Pancreas (tissue), 10 donors: ENCODE data around the gene TWF2. TPM values are rescaled to one million over a fixed set of nuclear protein-coding genes. Genes with fewer than 3 reads are reported as not detected.

ENCODE experiments used
- ATAC-seq, 4 donors: fragments of 200-7000 bp; cut with Tn5 transposase; one replicate each; pipeline versions ENCODE4 v1.8.0 to v1.9.1; 2020; ENCODE audit warnings: mild to moderate bottlenecking in 4 of 4, moderate library complexity in 4 of 4
- DNase-seq, 6 donors: peaks; one replicate each; pipeline ENCODE4 v3.0.0-alpha.2; 2020
- FAIRE-seq: peaks from 2 replicates; lab custom pipeline; 2012; peaks lifted over from hg19 to GRCh38; lab: Jason Lieb, UNC
- H3K27ac ChIP-seq, 4 donors: fragments of 200-600 bp; sonication (generic); 1 replicate in 3 of 4; 2 replicates in 1 of 4; pipeline versions ENCODE4 v1.5.0 to v1.8.0; 2020
- H3K27me3 ChIP-seq, 4 donors: fragments of 200-600 bp; one replicate each; pipeline ENCODE4 v1.8.0; 2021
- H3K36me3 ChIP-seq, 3 donors: fragments of 200-600 bp; sonication (generic) in 1 of 3; one replicate each; pipeline versions ENCODE4 v1.5.0 to v1.8.0; 2020 to 2021
- H3K4me1 ChIP-seq, 3 donors: fragments of 200-600 bp; one replicate each; pipeline ENCODE4 v1.8.0; 2021
- H3K4me3 ChIP-seq, 4 donors: fragments of 200-600 bp; sonication (generic) in 2 of 4; one replicate each; pipeline versions ENCODE4 v1.5.0 to v1.8.0; 2020 to 2021
- H3K9me3 ChIP-seq, 4 donors: fragments of 200-600 bp; one replicate each; pipeline ENCODE4 v1.8.0; 2021
- WGBS, 2 donors: extraction: QIAGEN DNeasy Blood & Tissue Kit; methylation state at CpG; one replicate each; pipeline ENCODE4 v1.1.7; 2013; 5-methylcytosine and 5-hydroxymethylcytosine counted together
- intact Hi-C, 3 donors: fragments of 100-400 bp; cut with DNase I; formaldehyde crosslinking; loops; one replicate each; pipeline versions ENCODE4 v1.11.1 to v1.14.2; 2022
- polyA plus RNA-seq, 2 donors: library from polyadenylated mRNA; stranded (reverse); fragments of 200-250 nt; gene quantifications; one replicate each; pipeline ENCODE4 v1.2.3, GENCODE V29; 2013
- total RNA-seq, 6 donors: library from RNA; stranded (reverse); fragmentation: NEBNext Ultra II Directional in 4 of 6; extraction: Animal tissue kit (Norgen Biotek cat#: 25700) in 4 of 6; gene quantifications; one replicate each; pipeline versions ENCODE4 v1.2.1 to v1.2.4, GENCODE V29; 2021 to 2023
- TF ChIP-seq, protein P1 (sequence below), 4 donors: fragments of 200-600 bp; sonication (generic) in 3 of 4; IDR thresholded peaks; one replicate each; pipeline versions ENCODE4 v1.5.0 to v1.8.0; 2021; ENCODE audit warnings: antibody characterized with exemption in 4 of 4
- donor health status: healthy with polysubstance abuse.
- donor health status: DM: no; HTN: no; CAD: no; lungs with moderate emphysema.
- donor health status: DM: no; HTN: no; CAD: no.
- donor health status: control.
- donor health status: control.
- donor health status: Bipolar disorder and iron deficiency.
- donor health status: DM: yes; HTN: yes; CAD: no.
- donor health status: DM: no; HTN: no; CAD: no.
- donor health status: DM: no; HTN: no; CAD: no.
- donor health status: DM: yes; HTN: yes; CAD: no.

TWF2 gene
- total and polyA plus RNA-seq, 8 donors: 8.9 to 26.8 (median 12.3) TPM

DNA sequence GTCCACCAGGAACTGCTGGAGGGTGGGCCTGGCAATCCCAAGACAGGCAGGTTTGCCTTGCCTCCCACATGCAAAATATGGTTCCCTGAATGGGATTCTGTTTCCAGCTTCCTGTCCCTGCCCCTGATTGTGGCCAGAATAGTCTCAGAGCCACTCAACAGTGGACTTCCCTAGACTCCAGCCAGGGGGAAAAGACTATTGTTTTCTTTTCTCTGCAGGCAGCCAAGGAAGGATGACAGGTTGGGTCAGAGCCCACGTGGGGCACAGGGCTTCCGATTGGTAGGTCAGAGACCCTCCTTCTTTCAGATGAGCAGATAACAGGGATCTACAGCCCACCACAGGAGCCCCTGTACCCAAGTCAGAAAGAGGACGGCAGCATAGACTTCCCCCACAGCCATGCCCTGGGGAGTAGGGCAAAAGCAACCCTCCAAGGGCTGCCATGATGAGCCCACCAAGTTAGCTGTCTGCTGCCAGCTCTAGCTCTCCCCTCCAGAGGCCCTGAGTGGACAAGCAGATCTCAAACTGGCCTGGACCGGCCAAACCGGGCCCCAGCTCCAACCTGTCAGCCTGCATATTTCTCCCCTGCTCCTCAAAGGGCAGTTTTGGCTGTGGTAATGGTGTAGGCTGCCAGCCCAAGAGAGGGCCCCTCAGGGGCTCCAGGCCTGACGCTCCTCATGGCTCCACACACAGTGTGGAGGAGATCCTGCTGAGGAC, 19.9 kb downstream of the TWF2 start:
- WGBS, 2 donors: 61 to 66% methylated on average over 6 of the region's 6 CpGs
- Histone ChIP-seq H3K9me3 (no peaks in the 10 kb centered on the region), H3K27ac (peak overlapping the region in 2 of 4 donors; percentile 41 to 52), H3K4me1 (peaks cover 13 to 16% (median 15%) of the 10 kb centered on the region in 3 donors), H3K36me3 (peaks cover 0 to 8% (median 5%) of the 10 kb centered on the region in 3 donors), H3K4me3 (no peak overlapping the region), H3K27me3 (no peaks in the 10 kb centered on the region)
- TF ChIP-seq, protein P1, sequence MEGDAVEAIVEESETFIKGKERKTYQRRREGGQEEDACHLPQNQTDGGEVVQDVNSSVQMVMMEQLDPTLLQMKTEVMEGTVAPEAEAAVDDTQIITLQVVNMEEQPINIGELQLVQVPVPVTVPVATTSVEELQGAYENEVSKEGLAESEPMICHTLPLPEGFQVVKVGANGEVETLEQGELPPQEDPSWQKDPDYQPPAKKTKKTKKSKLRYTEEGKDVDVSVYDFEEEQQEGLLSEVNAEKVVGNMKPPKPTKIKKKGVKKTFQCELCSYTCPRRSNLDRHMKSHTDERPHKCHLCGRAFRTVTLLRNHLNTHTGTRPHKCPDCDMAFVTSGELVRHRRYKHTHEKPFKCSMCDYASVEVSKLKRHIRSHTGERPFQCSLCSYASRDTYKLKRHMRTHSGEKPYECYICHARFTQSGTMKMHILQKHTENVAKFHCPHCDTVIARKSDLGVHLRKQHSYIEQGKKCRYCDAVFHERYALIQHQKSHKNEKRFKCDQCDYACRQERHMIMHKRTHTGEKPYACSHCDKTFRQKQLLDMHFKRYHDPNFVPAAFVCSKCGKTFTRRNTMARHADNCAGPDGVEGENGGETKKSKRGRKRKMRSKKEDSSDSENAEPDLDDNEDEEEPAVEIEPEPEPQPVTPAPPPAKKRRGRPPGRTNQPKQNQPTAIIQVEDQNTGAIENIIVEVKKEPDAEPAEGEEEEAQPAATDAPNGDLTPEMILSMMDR (IDR thresholded peaks at IDR 0.05): no peak
- ATAC-seq (no peak), DNase-seq (peak in 1 of 6 donors; percentile 54), FAIRE-seq (no peak)
- intact Hi-C loops: no loop called here

DNA sequence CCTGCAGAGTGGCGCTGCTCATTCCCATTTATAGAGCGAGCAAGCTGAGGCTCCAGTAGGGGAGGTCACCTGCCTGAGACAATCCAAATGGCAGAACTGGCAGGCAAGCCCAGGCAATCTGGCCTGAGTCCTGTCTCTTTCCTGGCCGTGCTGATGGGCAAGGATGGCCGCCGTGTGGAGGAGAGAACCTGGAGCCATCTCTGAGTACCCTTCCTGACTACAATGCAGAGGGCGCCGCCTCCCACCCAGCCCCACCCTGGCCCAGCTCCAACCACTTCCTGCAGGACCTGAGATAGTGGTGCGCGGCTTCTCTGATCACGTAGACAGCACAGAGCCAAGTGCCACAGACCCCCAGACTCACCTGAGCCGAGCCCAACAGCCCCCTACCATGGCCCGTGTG, 20.5 kb downstream of the TWF2 start:
- peaks cover 0 to 15% (median 5%) of the 10 kb centered on the region in 3 donors for H3K36me3 ChIP-seq
- intact Hi-C loops: no loop called here
- ATAC-seq (no peak), FAIRE-seq (no peak), DNase-seq (peak in 3 of 6 donors; percentile 19 to 43 (median 33))
- H3K27me3 ChIP-seq: no peaks in the 10 kb centered on the region
- peaks cover 13 to 16% (median 15%) of the 10 kb centered on the region in 3 donors for H3K4me1 ChIP-seq
- H3K4me3 ChIP-seq: no peak overlapping the region
- peak overlapping the region in 2 of 4 donors; percentile 52 to 82 for H3K27ac ChIP-seq
- no peaks in the 10 kb centered on the region for H3K9me3 ChIP-seq
- WGBS, 2 donors: 86 to 87% methylated on average over 12 of the region's 12 CpGs
- TF ChIP-seq, protein P1 (IDR thresholded peaks at IDR 0.05): no peak

DNA sequence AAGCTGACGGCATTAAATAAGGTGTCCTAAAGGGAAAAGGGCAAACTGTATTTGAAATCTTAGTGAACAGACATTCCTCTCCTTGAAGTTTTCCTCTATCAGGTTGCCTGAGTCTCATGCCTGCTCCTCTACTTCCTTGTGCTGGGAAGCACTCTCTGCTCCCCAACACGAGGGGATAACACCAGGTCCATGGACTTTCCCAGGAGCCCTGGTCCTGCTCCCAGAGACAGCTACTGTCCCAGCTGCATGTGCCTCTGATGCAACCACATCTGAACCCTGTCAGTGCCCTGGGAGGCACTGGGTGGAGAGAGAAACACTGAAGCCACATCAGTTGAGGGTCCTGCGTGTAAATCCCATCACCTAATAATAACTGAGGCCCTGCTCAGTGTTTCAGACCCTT, 20.9 kb downstream of the TWF2 start:
- Histone ChIP-seq H3K27ac (peak overlapping the region in 1 of 4 donors; percentile 82), H3K4me3 (no peak overlapping the region), H3K9me3 (no peaks in the 10 kb centered on the region), H3K27me3 (no peaks in the 10 kb centered on the region), H3K4me1 (peaks cover 13 to 16% (median 15%) of the 10 kb centered on the region in 3 donors), H3K36me3 (peaks cover 0 to 19% (median 5%) of the 10 kb centered on the region in 3 donors)
- DNase-seq (peak in 2 of 6 donors; percentile 10 to 31), FAIRE-seq (no peak), ATAC-seq (no peak)
- TF ChIP-seq, protein P1 (IDR thresholded peaks at IDR 0.05): no peak
- intact Hi-C loops: no loop called here
- 76 to 87% methylated on average over 3 of the region's 3 CpGs for WGBS, 2 donors

DNA sequence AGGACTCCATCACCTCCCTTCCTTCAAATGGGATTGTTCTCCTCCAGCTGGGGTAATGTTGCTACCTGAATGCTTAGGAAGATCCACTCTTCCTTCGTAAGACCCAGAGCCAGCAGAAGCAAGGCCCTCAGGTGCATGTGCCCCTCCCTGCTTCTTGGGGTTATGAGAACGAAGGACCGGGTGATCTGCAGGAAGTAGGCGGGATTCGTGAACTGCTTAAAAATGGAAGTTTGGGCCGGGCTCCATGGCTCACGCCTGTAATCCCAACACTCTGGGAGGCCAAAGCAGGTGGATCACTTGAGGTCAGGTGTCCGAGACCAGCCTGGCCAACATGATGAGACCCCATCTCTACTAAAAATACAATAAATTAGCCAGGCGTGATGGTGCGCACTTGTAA, 21.6 kb downstream of the TWF2 start:
- peaks cover 0 to 23% (median 5%) of the 10 kb centered on the region in 3 donors for H3K36me3 ChIP-seq
- ATAC-seq (no peak), FAIRE-seq (no peak), DNase-seq (peak in 1 of 6 donors; percentile 35)
- TF ChIP-seq, protein P1 (IDR thresholded peaks at IDR 0.05): no peak
- no peaks in the 10 kb centered on the region for H3K27me3 ChIP-seq
- H3K4me3 ChIP-seq: no peak overlapping the region
- H3K9me3 ChIP-seq: no peaks in the 10 kb centered on the region
- WGBS, 2 donors: 84 to 86% methylated on average over 10 of the region's 10 CpGs
- H3K4me1 ChIP-seq: peaks cover 13 to 16% (median 15%) of the 10 kb centered on the region in 3 donors
- H3K27ac ChIP-seq: peak overlapping the region; percentile 54 to 82 (median 74)
- intact Hi-C loops: no loop called here
